GM12801 (cell line): Measurements from ENCODE around the gene CYSTM1.

Experiments used
- TF ChIP-seq, protein P1 (sequence below): IDR thresholded peaks from one replicate; pipeline ENCODE4 v1.5.1; 2011; ENCODE audit warnings: control low read depth; ENCODE audit not compliant: insufficient read length; ENCODE audit errors: extremely low read depth

CYSTM1 gene

DNA sequence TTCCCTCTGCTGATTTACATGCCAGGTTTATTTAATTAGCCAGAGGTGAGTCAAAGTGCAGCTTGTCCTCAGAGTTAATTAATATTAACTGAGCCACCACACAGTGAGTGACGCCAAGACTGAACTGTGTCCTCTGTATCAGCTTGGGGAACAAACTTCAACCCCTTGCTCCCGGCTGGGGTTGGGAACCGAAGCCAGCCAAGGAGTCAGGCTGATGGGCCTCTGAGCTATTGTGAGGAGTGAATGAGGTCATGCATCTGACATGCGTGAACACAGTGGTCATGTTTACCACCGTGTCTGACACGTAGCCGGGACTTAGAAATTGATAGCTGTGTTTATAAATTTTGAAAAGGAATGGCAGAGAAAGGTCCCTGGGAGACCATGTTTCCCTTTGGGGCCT lies 32.1 kb upstream of the CYSTM1 start:
- TF ChIP-seq, protein P1, sequence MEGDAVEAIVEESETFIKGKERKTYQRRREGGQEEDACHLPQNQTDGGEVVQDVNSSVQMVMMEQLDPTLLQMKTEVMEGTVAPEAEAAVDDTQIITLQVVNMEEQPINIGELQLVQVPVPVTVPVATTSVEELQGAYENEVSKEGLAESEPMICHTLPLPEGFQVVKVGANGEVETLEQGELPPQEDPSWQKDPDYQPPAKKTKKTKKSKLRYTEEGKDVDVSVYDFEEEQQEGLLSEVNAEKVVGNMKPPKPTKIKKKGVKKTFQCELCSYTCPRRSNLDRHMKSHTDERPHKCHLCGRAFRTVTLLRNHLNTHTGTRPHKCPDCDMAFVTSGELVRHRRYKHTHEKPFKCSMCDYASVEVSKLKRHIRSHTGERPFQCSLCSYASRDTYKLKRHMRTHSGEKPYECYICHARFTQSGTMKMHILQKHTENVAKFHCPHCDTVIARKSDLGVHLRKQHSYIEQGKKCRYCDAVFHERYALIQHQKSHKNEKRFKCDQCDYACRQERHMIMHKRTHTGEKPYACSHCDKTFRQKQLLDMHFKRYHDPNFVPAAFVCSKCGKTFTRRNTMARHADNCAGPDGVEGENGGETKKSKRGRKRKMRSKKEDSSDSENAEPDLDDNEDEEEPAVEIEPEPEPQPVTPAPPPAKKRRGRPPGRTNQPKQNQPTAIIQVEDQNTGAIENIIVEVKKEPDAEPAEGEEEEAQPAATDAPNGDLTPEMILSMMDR = no peak

DNA sequence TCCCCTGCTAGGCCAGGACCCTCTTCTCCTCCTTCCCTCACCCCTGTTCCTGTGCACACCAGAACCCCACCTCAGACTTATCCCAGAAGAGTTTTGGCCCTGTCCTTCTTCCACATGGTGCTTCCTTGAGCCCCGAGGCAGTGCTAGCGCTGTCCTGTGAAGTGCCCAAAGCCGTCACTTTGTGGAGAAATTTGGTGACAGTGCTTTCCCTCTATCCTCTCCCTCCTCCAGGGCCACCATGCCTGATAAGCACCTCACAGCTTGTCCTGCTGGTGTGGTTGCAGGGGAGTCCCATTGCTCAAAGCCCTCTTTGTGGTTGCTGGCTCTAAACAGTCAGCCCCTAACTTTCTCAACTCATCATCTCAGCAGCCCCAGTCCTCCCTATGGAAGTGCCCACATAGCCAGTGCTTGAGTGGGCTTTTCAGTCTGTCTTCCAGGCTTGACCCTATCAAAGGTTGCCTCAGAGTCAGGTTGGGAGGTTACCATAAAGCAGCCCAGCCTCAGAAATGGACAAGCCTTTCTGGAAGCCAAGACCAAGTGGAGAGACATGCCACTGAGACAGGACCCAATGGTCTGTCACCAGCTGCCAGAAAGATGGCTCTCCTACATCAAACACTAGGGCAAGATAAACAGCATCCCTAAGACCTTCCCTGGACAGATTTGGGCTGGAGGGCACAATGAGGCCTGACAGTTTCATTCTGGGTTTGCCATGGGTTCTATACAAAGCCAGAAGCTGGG lies 31.3 kb upstream of the CYSTM1 start:
- TF ChIP-seq, protein P1 = no peak

DNA sequence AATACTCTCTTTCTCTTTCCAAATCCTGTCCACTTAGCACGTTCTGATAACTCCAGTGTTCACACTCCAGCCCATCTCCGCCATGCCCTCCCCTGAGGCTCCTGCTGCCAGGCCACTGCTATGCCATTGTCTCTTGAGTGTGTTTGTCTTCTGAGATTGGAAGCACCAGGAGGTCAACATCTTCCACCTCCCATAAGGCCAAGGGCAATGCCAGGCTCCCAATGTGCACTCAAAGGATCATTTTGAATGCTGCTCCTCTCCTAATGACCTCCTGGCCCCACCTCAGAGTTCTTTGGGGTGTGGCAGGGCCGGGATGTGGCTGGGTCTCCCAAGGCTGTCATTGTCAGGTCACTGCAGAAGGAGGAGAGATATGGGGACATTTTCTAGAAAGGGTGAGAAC lies 29.7 kb upstream of the CYSTM1 start:
- TF ChIP-seq, protein P1 = no peak

DNA sequence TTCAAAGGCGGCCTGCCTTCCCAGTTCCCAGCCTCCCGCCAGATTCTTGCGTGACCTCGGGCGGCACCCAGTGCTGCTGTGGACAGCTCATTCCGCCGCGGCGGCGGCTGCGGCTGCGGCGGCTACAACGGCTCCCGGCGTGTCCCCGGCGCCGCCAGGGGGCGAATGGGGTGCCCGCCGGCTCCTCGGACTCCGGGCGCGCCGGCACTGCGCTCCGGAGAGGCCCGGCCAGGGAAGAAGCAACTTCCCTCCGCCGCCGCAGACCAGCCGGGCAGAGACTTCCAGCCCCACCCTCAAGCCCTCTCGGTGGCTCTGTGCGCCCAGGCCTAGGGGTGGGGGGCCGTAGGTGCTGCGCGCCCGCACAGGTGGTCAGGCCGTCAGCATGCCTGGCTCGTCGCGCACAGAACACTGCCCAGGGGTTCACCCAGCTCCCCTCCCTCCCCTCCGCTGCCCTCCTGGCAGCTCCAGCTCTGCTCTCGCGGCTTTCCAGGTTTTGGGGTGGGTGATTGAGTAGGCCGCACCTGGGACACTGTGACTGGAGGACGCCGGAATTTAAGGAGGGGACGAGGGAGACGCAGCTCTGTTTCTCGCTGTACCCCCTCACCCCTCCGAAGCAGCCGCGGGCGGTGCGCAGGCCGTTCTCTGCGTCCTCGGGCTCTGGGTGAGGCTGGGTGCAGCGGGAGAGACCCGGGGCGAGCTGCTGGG lies 29.0 kb upstream of the CYSTM1 start:
- TF ChIP-seq, protein P1 = no peak

DNA sequence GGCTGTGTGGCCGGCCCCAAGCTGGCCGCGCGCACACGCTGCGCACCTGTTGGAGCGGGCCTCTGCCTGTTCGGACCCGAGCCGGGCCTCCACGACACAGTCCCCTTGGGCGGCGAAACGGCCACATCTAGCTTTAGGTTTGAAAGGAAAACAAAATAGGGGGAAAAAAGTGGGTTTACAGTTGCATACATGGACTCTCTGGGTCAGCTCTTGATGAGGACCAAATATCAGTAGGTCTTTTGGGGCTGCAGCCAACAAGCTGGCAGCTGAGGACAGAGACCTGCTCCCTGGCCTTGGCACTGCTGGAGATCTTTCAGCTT lies 28.5 kb upstream of the CYSTM1 start:
- TF ChIP-seq, protein P1 = no peak

DNA sequence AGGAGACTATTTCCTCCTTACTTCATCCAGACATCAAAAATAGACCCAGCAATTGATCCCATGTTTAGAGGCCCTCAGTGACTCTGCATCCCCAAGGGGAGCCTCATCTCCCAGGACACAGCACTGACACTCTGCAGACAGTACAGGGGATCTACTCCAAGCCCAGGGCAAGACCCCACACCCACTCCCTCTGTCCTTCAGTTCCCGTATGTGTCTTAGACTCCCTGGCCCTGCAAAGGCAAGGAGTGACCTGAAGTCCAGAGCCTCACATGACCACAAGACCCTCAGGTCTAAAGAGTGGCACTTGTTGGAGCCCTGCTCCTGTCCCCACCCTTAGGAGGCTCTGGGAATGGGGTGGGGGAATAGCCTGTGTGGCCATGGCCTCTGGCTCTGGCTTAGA lies 27.5 kb upstream of the CYSTM1 start:
- TF ChIP-seq, protein P1 = no peak

DNA sequence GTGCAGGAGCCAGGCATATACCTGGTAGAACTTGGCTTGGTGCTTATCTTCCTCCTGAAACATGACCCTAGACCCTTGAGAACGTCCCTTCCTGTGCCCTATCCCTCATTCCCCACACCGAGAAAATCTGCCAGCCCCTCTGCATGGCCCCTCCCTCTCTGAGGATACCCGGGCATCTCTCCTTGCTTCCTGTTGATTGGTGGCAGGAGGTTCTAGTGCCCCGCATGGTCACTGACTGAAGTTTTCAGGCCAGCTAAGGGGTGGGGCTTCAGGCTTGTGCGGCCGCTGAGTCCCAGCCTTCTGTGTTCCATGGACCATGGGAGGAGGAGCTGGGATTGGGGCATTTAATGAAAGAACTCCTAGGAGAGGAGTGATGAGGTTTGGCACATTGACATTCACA lies 26.5 kb upstream of the CYSTM1 start:
- TF ChIP-seq, protein P1 = no peak
